DND-41 (cell line): ENCODE results near the gene AKAP10.

Experiments used
- EZH2 ChIP-seq: IDR thresholded peaks from 3 replicates; pipeline ENCODE4 v1.6.1; 2012; ENCODE audit warnings: borderline replicate concordance, low read depth, mild to moderate bottlenecking, moderate library complexity, low read length, inconsistent platforms; ENCODE audit not compliant: severe bottlenecking
- TF ChIP-seq, protein P1 (sequence below): IDR thresholded peaks from 2 replicates; pipeline ENCODE4 v1.5.1; 2012; ENCODE audit warnings: borderline replicate concordance, low read length, moderate library complexity, mild to moderate bottlenecking; ENCODE audit not compliant: poor library complexity, severe bottlenecking; ENCODE audit errors: extremely low read depth

- TF ChIP-seq, protein P1, sequence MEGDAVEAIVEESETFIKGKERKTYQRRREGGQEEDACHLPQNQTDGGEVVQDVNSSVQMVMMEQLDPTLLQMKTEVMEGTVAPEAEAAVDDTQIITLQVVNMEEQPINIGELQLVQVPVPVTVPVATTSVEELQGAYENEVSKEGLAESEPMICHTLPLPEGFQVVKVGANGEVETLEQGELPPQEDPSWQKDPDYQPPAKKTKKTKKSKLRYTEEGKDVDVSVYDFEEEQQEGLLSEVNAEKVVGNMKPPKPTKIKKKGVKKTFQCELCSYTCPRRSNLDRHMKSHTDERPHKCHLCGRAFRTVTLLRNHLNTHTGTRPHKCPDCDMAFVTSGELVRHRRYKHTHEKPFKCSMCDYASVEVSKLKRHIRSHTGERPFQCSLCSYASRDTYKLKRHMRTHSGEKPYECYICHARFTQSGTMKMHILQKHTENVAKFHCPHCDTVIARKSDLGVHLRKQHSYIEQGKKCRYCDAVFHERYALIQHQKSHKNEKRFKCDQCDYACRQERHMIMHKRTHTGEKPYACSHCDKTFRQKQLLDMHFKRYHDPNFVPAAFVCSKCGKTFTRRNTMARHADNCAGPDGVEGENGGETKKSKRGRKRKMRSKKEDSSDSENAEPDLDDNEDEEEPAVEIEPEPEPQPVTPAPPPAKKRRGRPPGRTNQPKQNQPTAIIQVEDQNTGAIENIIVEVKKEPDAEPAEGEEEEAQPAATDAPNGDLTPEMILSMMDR = no peak
- no peak for TF ChIP-seq EZH2
These were observed 49.3 kb downstream of the AKAP10 start for GRCh38 chr17:19928299-19928698.
